Measurements from ENCODE around the gene MAP3K5.

GRCh38 chr6:136763716-136764516 lies 28.4 kb downstream of the MAP3K5 start:
- TF ChIP-seq, protein P1, sequence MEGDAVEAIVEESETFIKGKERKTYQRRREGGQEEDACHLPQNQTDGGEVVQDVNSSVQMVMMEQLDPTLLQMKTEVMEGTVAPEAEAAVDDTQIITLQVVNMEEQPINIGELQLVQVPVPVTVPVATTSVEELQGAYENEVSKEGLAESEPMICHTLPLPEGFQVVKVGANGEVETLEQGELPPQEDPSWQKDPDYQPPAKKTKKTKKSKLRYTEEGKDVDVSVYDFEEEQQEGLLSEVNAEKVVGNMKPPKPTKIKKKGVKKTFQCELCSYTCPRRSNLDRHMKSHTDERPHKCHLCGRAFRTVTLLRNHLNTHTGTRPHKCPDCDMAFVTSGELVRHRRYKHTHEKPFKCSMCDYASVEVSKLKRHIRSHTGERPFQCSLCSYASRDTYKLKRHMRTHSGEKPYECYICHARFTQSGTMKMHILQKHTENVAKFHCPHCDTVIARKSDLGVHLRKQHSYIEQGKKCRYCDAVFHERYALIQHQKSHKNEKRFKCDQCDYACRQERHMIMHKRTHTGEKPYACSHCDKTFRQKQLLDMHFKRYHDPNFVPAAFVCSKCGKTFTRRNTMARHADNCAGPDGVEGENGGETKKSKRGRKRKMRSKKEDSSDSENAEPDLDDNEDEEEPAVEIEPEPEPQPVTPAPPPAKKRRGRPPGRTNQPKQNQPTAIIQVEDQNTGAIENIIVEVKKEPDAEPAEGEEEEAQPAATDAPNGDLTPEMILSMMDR (IDR thresholded peaks at IDR 0.05) = no peak
- no peak for TF ChIP-seq REST (IDR thresholded peaks at IDR 0.05; ENCODE audit: insufficient read depth in 1 of 2, low read depth in 2 of 2, low read length in 1 of 2)
- no peak for TF ChIP-seq SIN3A (IDR thresholded peaks at IDR 0.05; ENCODE audit: borderline replicate concordance, insufficient read depth, low read depth, low read length)
- no peak for TF ChIP-seq POLR2AphosphoS5 (IDR thresholded peaks at IDR 0.05; ENCODE audit: low read depth, low read length)

All from Panc1 (cell line).